WTC11 (cell line): ENCODE data around the gene GREB1.

Experiments
- MAX ChIP-seq: sonication (generic); formaldehyde crosslinking; IDR thresholded peaks from 2 replicates; pipeline ENCODE4 v1.8.0; 2022; ENCODE audit warnings: mild to moderate bottlenecking, missing genetic modification reagents
- TF ChIP-seq, protein P1 (sequence below): fragments of 200-600 bp; IDR thresholded peaks from 2 replicates; pipeline ENCODE4 v1.8.0; 2022; ENCODE audit warnings: antibody characterized with exemption

DNA sequence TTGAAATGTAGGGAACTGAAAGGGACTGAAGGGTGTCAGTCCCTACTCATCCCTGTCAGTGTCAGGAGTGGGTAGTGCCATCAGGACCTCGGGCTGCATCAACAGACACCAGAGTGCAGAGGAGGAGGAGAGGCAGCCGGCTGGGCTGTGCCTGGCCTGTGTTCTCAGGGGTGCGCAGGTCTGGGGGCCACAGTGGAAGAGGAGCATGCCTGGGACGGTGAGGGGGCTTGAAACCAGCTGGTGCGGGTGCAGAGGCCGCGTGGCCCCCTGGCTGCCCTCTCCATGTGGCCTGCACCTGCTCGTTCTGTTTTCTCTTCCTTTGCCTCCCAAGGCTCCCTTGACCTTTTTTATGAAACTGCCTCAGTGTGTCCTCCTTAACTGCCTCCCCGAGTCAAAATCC is 94.8 kb downstream of the GREB1 start:
- TF ChIP-seq, protein P1, sequence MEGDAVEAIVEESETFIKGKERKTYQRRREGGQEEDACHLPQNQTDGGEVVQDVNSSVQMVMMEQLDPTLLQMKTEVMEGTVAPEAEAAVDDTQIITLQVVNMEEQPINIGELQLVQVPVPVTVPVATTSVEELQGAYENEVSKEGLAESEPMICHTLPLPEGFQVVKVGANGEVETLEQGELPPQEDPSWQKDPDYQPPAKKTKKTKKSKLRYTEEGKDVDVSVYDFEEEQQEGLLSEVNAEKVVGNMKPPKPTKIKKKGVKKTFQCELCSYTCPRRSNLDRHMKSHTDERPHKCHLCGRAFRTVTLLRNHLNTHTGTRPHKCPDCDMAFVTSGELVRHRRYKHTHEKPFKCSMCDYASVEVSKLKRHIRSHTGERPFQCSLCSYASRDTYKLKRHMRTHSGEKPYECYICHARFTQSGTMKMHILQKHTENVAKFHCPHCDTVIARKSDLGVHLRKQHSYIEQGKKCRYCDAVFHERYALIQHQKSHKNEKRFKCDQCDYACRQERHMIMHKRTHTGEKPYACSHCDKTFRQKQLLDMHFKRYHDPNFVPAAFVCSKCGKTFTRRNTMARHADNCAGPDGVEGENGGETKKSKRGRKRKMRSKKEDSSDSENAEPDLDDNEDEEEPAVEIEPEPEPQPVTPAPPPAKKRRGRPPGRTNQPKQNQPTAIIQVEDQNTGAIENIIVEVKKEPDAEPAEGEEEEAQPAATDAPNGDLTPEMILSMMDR, result no peak
- TF ChIP-seq MAX (CRISPR knock-in tag), result no peak
